Measurements from ENCODE around the gene PRPF40A.

GRCh38 chr2:152646775-152647174 lies 70.5 kb downstream of the PRPF40A start:
- TF ChIP-seq GATA2 (IDR thresholded peaks at IDR 0.05; ENCODE audit: low read depth, low read length) = no peak
- no peak for TF ChIP-seq GATA3 (IDR thresholded peaks at IDR 0.05; ENCODE audit: low read depth, low read length)
